Right atrium auricular region (tissue), 2 donors: ENCODE results near the gene KIF1A. TPM values are rescaled to one million over a fixed set of nuclear protein-coding genes. Genes with fewer than 3 reads are reported as not detected.

Experiments
- DNase-seq: peaks from one replicate; pipeline ENCODE4 v3.0.0-alpha.2; 2019; ENCODE audit warnings: low spot score
- H3K27ac ChIP-seq, 2 donors: fragments of 200-600 bp; sonication (generic); 1 replicate in 1 of 2; 2 replicates in 1 of 2; pipeline ENCODE4 v1.5.1; 2016 to 2019
- H3K27me3 ChIP-seq, 2 donors: fragments of 200-600 bp; sonication (generic); one replicate each; pipeline versions ENCODE4 v1.5.1 to v1.6.0; 2017 to 2019
- H3K36me3 ChIP-seq: fragments of 200-600 bp; sonication (generic); one replicate; pipeline ENCODE4 v1.5.1; 2016
- H3K4me1 ChIP-seq, 2 donors: fragments of 200-600 bp; sonication (generic); one replicate each; pipeline versions ENCODE4 v1.5.1 to v1.6.0; 2017 to 2019
- H3K4me3 ChIP-seq, 2 donors: fragments of 200-600 bp; sonication (generic); 1 replicate in 1 of 2; 2 replicates in 1 of 2; pipeline ENCODE4 v1.5.1; 2017 to 2019; ENCODE audit warnings: mild to moderate bottlenecking in 1 of 2, moderate library complexity in 1 of 2
- H3K9me3 ChIP-seq, 2 donors: fragments of 200-600 bp; sonication (generic); one replicate each; pipeline ENCODE4 v1.5.1; 2019
- CTCF ChIP-seq, 2 donors: fragments of 200-600 bp; sonication (generic); IDR thresholded peaks; one replicate each; pipeline ENCODE4 v1.5.1; 2019; ENCODE audit warnings: antibody characterized with exemption in 2 of 2
- total RNA-seq, 2 donors: library from RNA; depleted of rRNA; stranded (reverse); fragments of >200 nt; gene quantifications; one replicate each; pipeline ENCODE4 v1.1.0, GENCODE V29; 2016

Gene KIF1A
- total RNA-seq, 2 donors from 2014 or later, result 41.8 to 43.7 TPM

GRCh38 chr2:240664622-240665021 is 155.4 kb downstream of the KIF1A start:
- Histone ChIP-seq H3K27me3 (no peaks in the 10 kb centered on the region), H3K4me3 (no peak overlapping the region), H3K4me1 (no peaks in the 10 kb centered on the region), H3K36me3 (no peaks in the 10 kb centered on the region), H3K27ac (no peak overlapping the region), H3K9me3 (peaks cover 0 to 20% of the 10 kb centered on the region in 2 donors)
- no peak for TF ChIP-seq CTCF (IDR thresholded peaks at IDR 0.05)
- DNase-seq, result no peak

Other genes with a start within 250 kb of the KIF1A start
- 10 to 100 TPM; 14.1 to 14.6 TPM for gene CAPN10, start 233.5 kb downstream of the KIF1A start, total RNA-seq
- under 1 TPM; 0.56 to 0.86 TPM for gene GPR35, start 194.7 kb downstream of the KIF1A start, total RNA-seq
- gene AQP12B, start 137.3 kb downstream of the KIF1A start, total RNA-seq, result not detected
- not detected for gene AQP12A, start 128.4 kb downstream of the KIF1A start, total RNA-seq
- gene AGXT, start 48.6 kb upstream of the KIF1A start, total RNA-seq, result not detected
- gene MAB21L4, start 75.9 kb upstream of the KIF1A start, total RNA-seq, result under 1 TPM in 1 of 2 donors, not detected in 1; 0.31 TPM
- not detected for gene CROCC2, start 86.1 kb upstream of the KIF1A start, total RNA-seq
- gene SNED1, start 178.4 kb upstream of the KIF1A start, total RNA-seq, result 10 to 100 TPM in 1 of 2 donors, 1 to 10 TPM in 1; 9.9 to 16.4 TPM